HG03565 (cell line): Measurements from ENCODE around the gene BRINP1.

ENCODE experiments used
- ATAC-seq: cut with Tn5 transposase; IDR thresholded peaks from one replicate; pipeline ENCODE4 v1.9.1; 2021; ENCODE audit warnings: mild to moderate bottlenecking, moderate library complexity; ENCODE audit not compliant: unreplicated experiment

BRINP1 gene

DNA sequence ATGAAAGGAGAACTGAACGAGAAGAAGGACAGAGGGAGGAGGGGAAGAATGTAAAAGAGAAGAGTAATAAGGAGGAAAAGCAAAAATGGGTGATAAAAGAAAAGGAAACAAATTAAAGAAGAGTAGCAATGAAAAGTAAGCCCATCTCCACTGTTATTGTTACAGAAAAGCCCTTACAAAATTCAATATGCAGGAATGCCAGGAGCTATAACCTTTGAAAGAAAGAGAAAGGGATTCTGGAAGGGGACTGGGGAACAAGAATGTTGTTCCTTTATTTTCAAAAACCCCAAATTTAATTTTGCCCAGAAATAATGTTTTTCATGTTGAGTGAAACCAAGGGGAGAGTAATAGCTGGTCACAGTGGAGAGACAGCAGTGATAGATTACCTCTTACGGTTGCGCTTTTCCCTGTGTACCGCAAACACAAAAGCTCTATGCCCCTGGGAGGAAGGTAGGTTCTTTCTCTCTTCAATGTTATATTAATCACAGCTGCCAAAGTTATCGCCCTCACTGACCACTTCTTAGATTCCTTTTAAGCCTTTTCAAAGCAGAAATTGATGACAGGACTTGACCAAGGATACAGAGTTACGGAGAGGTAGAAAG is 86.7 kb downstream of the BRINP1 start:
- ATAC-seq = no peak

DNA sequence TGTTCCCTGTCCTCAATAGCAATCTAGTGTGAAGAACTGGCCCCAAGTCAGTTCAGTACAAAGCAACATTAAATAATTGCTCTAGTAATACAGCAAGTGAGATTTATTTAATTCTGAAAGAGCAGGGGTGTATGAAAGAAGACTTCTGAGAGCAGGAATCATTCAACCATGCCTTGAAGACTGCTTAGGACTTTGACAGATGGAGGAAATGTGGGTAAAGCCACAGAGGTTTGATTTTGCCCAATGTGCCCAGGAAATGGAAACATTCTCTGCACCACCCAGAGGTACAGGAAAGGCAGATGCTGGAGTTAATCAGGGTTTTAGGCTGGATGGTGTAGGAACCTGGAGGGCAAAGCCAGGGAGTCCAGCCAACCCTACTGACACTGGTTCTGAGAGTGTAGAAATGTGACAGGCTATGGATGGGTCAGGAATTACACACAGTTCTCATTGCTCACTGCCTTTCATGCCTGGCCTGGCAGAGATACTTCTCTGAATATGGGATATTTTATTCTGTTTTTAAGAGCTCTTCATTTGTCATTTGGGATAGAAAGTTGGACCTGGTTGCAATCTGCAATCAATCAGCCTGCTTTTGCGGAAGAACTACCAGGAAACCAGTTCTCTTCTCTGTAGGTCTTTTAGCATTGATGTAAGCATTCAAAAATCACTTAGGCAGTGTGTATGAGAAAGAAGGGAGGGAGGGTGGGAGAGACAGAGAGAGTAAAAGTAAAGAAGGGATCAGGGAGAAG is 88.3 kb downstream of the BRINP1 start:
- ATAC-seq = no peak

DNA sequence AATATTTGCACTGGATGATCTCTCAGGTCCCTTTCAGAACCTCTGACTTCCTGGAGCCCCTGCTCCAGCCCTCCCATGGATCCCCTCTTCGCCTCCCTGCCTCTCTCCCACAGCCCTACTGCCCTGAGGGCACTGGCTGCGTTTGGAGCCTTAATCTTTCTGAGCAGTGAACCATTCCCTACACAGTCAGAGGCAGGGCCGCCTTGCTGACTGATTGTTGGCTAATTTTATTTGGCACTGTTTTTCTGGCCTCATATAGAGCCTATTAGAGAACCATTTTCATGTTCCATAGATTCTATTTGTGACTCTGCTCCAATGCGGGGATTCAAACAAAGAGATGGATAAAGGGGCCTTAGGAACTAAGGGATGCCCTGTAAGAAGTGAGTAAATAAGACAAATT is 91.1 kb downstream of the BRINP1 start:
- ATAC-seq = no peak

DNA sequence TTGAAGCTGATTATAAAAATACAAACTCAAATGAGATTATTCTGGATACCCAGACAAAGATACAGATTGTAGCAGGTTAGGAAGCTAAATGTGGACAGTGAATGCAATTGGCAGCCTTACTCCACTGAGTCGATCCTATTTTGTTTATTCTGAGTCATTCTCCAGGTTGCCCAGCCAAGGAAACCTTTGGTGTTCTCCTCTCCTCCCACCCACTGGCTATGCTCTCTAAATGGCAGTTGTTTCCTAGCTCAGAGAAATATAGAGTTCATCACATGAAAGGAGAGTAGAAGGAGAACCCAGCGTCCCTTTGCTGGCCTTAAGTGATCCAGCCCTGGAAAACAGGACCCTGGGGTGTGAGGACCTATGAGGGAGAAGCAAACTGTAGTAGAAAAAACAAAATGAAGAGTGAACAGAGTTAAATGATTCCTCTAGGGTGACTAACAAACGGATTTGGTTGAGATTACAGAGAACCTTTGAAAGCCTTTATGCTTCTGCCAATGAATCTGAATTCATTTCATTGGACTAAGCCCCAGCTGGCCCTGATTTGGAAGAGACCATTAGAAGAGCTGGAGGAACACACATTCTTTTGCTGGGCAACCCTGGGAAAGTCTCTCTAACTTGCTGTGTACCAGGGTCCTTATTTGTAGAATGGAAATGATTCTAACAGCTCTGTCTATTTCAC is 95.1 kb downstream of the BRINP1 start:
- no peak for ATAC-seq

DNA sequence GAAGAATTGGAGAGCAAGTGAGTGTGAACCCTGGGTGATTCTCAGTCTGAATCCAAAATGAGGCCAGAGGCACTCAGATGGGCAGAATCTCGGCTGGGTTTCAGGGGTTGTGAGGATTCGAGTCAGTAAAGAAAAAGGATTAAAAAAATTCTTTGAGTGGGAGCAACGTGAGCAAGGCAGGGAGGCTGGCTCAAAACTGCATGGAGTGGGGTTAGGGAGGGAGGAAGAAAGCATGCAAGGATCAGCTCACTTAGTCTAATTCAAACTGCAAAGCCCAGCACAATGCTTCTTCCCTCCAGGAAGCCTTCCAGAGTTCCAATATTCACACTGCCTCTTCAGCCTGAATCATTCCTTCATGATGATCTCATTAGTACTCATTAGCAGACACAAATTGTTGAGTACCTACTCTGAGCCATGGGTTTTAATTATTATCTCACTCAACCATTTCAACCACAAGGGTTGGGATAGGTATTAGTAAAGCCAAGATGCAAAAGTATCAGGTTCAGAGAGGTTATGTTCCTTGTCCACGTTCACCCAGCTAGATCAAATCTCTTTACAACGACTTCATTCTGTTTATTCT is 95.8 kb downstream of the BRINP1 start:
- ATAC-seq = no peak

DNA sequence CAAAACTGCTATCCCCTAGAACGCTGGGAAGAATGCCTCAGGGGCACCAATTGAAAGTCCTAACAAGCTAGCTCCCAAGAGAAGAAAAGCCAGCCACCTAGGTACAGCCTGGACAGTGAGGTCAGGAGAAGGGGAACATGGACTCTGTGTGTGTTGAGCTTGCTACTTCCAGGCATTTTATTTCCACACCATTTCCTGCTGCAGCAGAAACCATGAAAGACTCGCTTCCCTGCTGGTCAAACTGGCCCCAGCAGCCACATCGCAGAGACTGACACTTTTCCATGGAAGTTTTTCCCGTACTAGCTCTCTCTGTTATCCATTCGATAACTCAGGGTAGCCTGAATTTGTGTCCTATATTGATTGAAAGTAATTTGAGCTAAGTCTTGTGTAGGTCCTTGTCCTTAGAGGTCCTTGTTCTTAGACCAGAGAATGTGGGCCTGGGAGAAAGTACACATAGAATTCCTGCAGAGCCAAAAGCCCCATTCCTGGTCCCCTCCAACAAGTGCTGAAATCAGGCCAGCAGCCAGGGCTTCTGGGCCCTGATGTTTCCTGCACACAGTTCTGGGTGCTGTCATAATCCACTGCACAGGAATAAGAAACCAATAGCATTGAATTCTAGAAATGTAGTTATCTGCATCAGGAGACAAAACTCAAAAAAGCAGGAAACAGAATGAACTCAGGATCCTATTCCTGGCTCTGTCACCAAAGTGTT is 96.6 kb downstream of the BRINP1 start:
- no peak for ATAC-seq

DNA sequence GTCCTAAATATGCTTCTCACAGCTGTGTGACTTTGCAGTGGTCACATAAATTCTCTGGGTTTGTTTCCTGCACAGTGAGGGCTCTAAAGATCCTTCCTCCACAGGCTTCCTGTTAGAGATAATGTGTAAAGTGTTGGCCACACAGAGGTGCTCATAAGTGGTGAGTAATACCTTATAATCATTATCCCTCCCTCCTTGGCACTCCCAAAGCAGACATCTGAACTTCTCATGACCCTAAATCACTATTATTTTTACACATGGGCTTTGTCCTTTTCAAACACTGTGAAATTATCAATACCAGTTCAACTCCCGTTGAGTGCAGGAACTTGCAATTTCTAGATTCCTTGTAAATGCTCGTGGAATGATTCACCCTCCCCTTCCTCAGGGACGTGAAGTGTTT is 100.2 kb downstream of the BRINP1 start:
- ATAC-seq = no peak

DNA sequence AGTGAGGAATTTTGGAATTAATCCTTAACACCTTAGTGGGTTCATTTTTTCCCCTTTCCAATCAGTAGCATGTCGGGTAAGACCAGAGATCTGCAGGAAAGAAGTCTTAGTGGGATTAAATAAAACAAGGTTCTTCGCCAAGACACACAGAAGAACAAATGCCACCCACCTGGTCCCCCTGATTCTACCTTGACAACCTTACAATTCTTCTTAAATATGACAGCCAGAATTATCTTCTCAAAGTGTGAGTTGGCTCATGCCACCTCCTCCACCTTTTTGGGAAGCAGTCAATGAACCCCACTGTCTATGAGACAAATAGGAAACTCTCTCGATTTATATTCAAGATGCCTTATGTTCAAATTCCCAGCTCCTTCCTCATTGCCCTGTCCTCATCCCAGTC is 105.1 kb downstream of the BRINP1 start:
- no peak for ATAC-seq

DNA sequence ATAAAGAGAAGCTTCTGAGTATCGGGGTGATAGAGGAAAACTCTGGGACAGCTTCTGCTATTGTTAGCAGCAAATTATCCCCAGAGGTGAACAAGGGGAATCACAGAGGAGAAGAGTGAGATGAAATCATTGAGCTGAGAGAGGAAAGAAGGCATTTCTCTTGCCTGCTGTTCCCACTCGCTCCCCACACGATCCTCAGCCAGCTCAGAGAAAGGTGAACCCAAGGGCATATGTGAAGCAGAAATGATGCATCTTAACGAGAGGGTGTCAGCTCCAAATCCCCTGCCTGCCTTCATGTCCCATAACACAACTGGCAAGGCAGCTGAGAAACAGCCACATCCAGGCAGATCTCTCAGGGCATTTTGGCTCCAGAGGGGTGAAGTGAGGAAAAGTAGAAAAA is 111.6 kb downstream of the BRINP1 start:
- ATAC-seq = no peak

DNA sequence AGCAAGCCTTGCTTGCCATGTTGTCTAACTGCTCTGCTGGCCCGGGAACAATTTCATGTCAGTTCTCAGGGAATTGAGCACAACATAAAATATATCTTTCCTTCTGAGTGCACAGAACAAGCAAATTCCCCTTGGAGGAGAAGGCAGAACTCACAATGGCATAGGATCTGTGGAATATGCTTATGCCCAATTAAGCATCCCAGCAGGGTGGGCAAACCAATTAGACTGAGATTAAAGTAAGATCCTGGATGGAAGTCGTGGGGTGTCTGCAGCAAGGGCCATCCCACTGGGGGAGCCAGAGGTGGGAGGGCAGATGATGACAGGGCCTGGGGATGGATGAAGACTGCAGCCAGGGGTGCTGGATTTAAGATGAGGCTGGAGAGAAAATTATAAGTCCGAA is 114.1 kb downstream of the BRINP1 start:
- no peak for ATAC-seq

DNA sequence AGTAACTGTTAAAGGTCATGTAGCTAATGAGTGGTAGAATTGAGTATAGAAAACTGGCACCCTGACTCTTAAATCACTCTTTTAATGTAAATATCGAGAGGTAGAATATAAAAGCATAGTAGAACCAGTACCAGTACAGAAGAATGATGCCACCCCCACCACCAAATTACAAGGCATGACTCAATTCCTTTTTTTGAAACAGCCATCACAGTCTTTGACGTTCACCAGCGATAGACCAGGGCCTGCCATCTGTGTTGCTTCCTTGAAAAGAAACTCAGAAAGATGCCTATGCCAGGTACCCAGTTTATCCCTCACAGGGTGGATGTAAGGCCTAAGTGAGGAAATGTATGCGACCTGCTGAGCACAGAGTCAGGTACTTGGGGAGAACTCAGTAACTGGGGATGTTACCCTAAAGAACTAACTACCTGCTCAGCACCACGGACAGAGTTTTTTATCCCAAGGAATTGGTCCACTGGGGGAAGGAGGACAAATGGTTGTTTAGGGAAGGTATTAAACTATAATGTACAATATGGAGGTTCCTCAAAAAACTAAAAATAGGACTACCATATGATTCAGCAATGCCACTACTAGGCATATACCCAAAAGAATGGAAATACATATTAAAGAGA is 116.5 kb downstream of the BRINP1 start:
- ATAC-seq = no peak

DNA sequence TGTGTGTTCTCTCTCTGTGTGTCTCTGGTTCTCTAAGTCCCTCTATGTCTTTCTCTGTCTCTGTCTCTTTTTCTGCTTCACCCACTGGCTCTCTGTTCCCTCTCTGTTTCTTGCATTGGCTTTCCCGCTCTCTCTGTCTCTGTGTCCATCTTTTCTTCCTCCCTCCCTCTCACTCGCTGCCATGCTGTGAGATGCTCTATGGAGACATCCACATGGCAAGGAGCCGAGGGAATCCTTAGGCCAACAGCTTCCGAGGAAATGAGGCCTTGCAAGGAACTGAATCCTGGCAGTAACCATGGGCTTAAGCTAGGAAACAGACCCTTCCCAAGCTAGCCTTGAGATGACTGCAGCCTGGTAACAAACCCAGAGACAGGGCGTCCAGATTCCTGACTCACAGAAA is 117.3 kb downstream of the BRINP1 start:
- ATAC-seq = no peak

DNA sequence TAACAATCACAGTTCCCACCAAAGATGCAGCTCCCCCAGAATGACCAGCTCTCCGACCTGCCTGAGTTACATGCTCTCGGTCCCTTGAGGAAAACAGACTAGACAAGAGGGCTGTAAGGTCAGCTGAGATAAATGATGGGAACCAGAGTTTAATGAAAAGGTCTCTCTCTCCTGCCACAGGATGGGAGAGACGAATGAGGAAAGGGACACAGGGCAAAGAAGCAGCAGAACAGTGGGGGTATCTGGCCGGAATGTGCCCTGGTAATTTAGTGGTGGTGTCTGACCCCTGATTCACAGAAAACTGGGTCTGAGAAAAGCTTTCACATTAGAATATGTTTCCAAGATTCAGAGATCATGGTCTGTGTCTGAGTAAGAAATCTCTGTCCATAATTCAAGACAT is 118.5 kb downstream of the BRINP1 start:
- ATAC-seq = no peak

DNA sequence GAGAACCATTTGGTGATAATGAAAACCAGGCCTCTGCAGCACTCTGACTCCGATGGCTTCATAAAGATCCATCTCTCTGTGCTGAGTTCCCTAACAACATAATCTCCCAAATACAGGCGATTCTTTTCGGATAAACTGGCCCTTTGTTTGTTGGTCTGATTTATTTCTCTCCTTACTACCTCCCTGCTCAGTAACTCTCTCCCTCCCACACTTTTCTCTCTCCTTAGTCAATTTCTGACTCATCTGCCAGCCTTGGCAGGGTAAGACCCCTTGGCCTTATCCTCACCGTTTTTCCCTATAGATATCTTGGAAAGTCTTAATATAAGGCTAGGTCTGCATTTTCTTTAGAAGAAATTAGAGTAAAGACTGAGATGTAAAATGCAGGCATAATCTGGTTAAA is 128.7 kb downstream of the BRINP1 start:
- no peak for ATAC-seq

DNA sequence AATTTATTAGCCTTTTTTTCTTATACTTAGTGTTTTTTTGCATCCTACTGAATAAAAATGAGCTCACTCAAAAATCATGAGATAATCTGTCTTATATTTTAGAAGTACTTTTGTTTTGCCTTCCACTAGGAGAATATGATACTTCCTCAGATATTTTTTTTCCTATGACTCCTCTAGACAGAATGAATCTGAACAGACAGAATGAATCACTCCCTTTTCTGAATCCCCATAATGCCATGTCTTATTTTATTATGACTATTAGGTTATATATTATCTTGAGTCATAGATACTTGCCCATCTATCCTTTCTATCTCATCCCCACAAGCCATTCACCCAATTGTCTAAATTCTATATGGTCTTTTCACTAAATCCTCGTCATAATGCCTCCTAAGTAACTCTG is 134.6 kb downstream of the BRINP1 start:
- no peak for ATAC-seq

DNA sequence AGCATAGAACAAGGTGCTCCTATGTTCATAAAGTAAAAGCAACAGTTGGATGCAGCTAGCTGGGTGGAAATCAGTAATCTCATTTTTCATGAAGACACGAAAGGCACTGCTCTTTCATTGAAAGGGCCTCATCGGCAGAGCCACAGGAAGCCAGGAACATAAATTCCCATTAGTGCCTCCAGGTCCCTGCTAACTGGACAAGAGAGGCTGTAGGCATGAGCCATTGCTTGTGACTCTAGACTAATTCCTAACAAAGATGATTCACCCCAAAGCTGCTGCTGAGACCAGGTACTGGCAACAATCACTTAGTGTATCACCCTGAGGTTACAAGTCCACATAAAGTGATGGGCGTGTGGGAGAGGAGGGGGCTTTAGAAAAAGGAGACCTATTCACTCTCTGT is 141.8 kb downstream of the BRINP1 start:
- no peak for ATAC-seq

DNA sequence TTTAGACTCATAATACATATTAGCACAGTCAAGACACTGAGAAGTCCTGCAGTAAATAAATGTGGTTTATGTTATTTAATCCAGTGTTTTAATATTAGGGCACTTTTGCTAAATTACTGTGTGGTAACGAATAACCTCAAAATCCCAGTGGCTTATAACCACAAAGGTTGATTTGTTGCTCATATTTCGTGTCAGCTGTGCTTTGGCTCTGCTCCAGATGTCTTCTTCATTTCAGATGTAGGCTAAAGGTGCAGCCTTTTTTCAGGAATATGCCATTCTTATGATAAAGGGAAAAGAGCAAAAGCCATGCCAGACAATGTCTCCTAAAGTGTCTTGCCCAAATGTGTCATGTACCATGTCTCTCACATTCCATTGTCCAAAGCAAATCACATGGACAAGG is 144.8 kb downstream of the BRINP1 start:
- no peak for ATAC-seq

DNA sequence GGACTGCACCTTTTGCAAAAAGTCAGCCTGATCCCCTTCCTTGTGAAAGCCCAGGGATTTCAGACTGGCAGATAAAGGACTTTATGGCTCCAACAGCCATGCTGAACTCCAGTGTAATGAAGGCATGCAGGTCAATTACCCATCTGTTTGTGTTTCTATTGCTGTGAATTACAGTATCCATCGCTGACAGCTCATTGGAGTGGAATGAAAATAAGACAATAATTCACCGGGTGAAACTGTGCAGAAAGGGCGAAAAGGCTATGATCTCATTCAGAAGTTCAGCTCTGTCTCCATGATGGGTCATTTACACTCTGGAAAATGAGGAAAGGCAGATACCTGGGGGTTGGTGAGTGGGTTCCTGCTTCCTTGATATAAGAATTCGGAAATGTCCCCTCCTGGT is 148.0 kb downstream of the BRINP1 start:
- no peak for ATAC-seq

DNA sequence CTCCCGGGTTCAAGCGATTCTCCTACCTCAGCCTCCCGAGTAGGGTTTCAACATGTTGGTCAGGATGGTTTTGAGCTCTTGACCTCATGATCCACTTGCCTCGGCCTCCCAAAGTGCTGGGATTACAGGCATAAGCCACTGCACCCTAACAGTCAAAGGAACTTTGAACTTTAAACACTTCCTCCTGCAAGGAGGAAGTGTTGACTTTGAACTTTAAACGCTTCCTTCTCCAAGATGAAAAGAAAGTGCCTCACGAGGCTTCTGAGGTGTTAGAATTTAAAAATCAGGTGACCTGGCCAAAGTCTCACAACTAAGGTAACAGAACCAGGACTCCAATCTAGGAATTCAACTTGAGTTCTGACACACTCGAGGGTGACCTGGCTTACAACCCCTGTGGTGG is 150.9 kb downstream of the BRINP1 start:
- no peak for ATAC-seq

DNA sequence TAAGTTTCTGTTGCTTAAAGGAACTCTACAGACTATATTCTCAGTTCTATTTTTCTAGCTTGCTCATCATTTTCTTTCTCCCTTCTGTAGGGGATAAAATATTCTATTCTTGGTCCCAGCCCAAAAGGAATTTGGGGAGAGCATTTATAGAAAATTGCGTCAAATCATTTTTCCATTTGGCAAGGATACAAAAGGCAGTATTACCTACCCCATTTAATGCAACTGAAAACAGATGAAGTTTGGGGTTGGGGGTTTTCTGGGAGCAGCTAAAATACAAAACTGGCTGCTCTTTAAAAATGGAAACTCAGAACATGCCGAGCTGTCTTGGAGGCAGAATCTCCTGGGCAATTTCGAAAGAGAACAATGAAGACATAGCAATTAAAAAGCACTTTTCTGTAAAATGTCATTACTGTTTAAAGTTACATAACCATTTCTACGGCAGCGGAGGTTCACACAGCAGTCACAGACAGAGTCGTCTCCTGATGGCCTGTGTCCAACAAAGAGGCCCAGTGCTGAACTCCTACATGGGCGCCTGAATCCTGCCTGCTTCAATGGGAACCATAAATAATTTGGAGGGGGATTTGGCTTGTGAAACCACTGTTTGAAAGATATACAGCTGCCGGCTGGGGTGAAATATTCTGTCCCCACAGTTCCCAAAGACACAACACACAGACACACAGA is 152.4 kb downstream of the BRINP1 start:
- no peak for ATAC-seq
